Right atrium auricular region (tissue), 2 donors: Measurements from ENCODE around the gene APOBR. TPM values are rescaled to one million over a fixed set of nuclear protein-coding genes. Genes with fewer than 3 reads are reported as not detected.
"Not testable (repeated sequence)": the region's sequence is repeated elsewhere in the genome, so short reads cannot be mapped to it uniquely, and the experiment has no call there.

Source experiments
- DNase-seq: peaks from one replicate; pipeline ENCODE4 v3.0.0-alpha.2; 2019; ENCODE audit warnings: low spot score
- H3K27ac ChIP-seq, 2 donors: fragments of 200-600 bp; sonication (generic); 1 replicate in 1 of 2; 2 replicates in 1 of 2; pipeline ENCODE4 v1.5.1; 2016 to 2019
- H3K27me3 ChIP-seq, 2 donors: fragments of 200-600 bp; sonication (generic); one replicate each; pipeline versions ENCODE4 v1.5.1 to v1.6.0; 2017 to 2019
- H3K36me3 ChIP-seq: fragments of 200-600 bp; sonication (generic); one replicate; pipeline ENCODE4 v1.5.1; 2016
- H3K4me1 ChIP-seq, 2 donors: fragments of 200-600 bp; sonication (generic); one replicate each; pipeline versions ENCODE4 v1.5.1 to v1.6.0; 2017 to 2019
- H3K4me3 ChIP-seq, 2 donors: fragments of 200-600 bp; sonication (generic); 1 replicate in 1 of 2; 2 replicates in 1 of 2; pipeline ENCODE4 v1.5.1; 2017 to 2019; ENCODE audit warnings: mild to moderate bottlenecking in 1 of 2, moderate library complexity in 1 of 2
- H3K9me3 ChIP-seq, 2 donors: fragments of 200-600 bp; sonication (generic); one replicate each; pipeline ENCODE4 v1.5.1; 2019
- CTCF ChIP-seq, 2 donors: fragments of 200-600 bp; sonication (generic); IDR thresholded peaks; one replicate each; pipeline ENCODE4 v1.5.1; 2019; ENCODE audit warnings: antibody characterized with exemption in 2 of 2
- total RNA-seq, 2 donors: library from RNA; depleted of rRNA; stranded (reverse); fragments of >200 nt; gene quantifications; one replicate each; pipeline ENCODE4 v1.1.0, GENCODE V29; 2016

The APOBR gene
- total RNA-seq, 2 donors from 2014 or later, result 0.78 to 2.0 TPM

GRCh38 chr16:28522792-28523191 lies 28.3 kb downstream of the APOBR start:
- no peak overlapping the region for H3K4me3 ChIP-seq
- no peaks in the 10 kb centered on the region for H3K9me3 ChIP-seq
- no peak overlapping the region for H3K27ac ChIP-seq
- TF ChIP-seq CTCF (IDR thresholded peaks at IDR 0.05), result no peak
- H3K27me3 ChIP-seq, result no peaks in the 10 kb centered on the region
- DNase-seq, result no peak
- H3K4me1 ChIP-seq, result no peaks in the 10 kb centered on the region
- H3K36me3 ChIP-seq, result no peaks in the 10 kb centered on the region

GRCh38 chr16:28524681-28525171 lies 30.3 kb downstream of the APOBR start:
- H3K36me3 ChIP-seq, result no peaks in the 10 kb centered on the region
- no peaks in the 10 kb centered on the region for H3K27me3 ChIP-seq
- H3K4me1 ChIP-seq, result no peaks in the 10 kb centered on the region
- no peak overlapping the region for H3K27ac ChIP-seq
- DNase-seq, result no peak
- H3K9me3 ChIP-seq, result no peaks in the 10 kb centered on the region
- no peak overlapping the region for H3K4me3 ChIP-seq
- no peak for TF ChIP-seq CTCF (IDR thresholded peaks at IDR 0.05)

- H3K4me3 ChIP-seq, result no peak overlapping the region
- H3K36me3 ChIP-seq, result no peaks in the 10 kb centered on the region
- no peak for DNase-seq
- H3K9me3 ChIP-seq, result no peaks in the 10 kb centered on the region
- no peaks in the 10 kb centered on the region for H3K27me3 ChIP-seq
- no peaks in the 10 kb centered on the region for H3K4me1 ChIP-seq
- TF ChIP-seq CTCF (IDR thresholded peaks at IDR 0.05), result no peak
- no peak overlapping the region for H3K27ac ChIP-seq
These were observed 32.0 kb downstream of the APOBR start for GRCh38 chr16:28526201-28527099.

- H3K36me3 ChIP-seq, H3K4me3 ChIP-seq, H3K27ac ChIP-seq, H3K4me1 ChIP-seq, H3K27me3 ChIP-seq, H3K9me3 ChIP-seq, DNase-seq: not testable (repeated sequence)
These were observed 32.8 kb downstream of the APOBR start for GRCh38 chr16:28527100-28527785.

GRCh38 chr16:28527985-28528384 lies 33.5 kb downstream of the APOBR start:
- no peaks in the 10 kb centered on the region for H3K27me3 ChIP-seq
- DNase-seq, result no peak
- no peak overlapping the region for H3K4me3 ChIP-seq
- no peak for TF ChIP-seq CTCF (IDR thresholded peaks at IDR 0.05)
- H3K27ac ChIP-seq, result no peak overlapping the region
- peaks cover 0 to 12% of the 10 kb centered on the region in 2 donors for H3K4me1 ChIP-seq
- H3K36me3 ChIP-seq, result no peaks in the 10 kb centered on the region
- no peaks in the 10 kb centered on the region for H3K9me3 ChIP-seq

- no peak for DNase-seq
- no peak for TF ChIP-seq CTCF (IDR thresholded peaks at IDR 0.05)
- no peaks in the 10 kb centered on the region for H3K9me3 ChIP-seq
These were observed 34.0 kb downstream of the APOBR start for GRCh38 chr16:28528463-28528867.

More at GRCh38 chr16:28528463-28528867, 34.0 kb downstream of the APOBR start:
- H3K4me1 ChIP-seq, result peaks cover 0 to 12% of the 10 kb centered on the region in 2 donors
- no peak overlapping the region for H3K4me3 ChIP-seq
- no peak overlapping the region for H3K27ac ChIP-seq
- no peaks in the 10 kb centered on the region for H3K27me3 ChIP-seq
- H3K36me3 ChIP-seq, result no peaks in the 10 kb centered on the region
